ENCODE measurements around the gene CPNE5. TPM values are rescaled to one million over a fixed set of nuclear protein-coding genes. Genes with fewer than 3 reads are reported as not detected.
A peak's percentile ranks its signal among the peaks of the same experiment; 100 is the strongest.
"Not testable (repeated sequence)": the region's sequence is repeated elsewhere in the genome, so short reads cannot be mapped to it uniquely, and the experiment has no call there.

CPNE5 gene
- total RNA-seq, 1 experiment from 2014 or later = not detected

DNA sequence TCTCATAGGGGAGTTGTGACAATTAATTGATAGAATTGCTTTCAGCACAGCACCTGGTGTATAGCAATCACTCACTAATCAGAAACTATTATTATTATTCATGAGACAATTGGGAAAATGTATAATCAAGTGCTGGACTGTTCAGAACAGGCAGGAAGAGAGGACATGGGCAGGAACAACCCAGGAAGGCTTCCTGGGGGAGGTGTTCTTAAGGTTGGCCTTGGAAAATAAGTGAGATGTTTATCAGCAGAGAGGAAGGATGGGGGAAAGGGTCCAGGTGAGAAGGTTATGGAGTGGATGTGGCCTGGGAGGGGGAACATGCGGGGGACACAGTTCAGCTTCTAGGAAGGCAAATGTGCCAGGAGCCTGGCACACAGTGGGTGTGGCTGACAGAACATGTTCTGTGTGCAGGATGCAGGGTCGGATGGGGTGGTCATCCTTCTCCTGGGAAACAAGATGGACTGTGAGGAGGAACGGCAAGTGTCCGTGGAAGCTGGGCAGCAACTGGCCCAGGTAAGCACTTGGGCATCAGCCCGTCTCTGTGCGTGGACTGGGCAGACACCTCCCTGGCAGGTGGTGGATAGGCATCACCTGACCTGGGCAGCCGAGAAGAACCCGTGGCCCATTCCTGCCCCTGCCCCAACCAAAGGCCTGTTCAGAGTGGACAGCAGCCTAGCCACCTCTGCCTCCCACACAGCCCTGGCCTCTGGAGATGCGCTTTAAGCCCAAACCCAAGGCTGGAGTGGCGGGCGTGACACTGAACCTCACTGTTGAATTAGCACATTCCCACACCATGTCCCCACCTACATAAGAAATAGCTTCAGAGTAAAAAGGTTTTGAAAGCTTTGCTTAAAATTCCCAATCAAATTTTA is 110.7 kb downstream of the CPNE5 start:
- no peak for DNase-seq (ENCODE audit: low read depth)

GRCh38 chr6:36727505-36728021 is 111.7 kb downstream of the CPNE5 start:
- peak; percentile 73 for DNase-seq (ENCODE audit: low read depth)

DNA sequence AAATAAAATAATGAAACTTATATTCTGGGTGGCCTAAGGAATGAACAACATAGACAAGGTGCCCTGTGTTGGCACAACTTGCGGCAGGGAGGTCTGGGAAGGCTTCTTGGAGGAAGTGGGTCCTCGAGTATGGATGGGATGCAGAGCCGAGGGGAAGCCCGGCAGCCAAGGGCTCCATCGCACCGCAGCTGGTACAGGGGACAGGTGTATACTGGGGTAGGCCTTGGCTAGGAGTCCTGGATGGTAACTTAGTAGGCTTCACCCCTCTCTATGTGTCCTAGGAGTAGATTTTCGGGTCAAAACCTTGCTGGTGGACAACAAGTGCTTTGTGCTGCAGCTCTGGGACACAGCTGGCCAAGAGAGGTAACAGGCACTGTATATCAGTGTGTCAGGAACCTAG is 113.7 kb downstream of the CPNE5 start:
- DNase-seq (ENCODE audit: low read depth) = no peak

DNA sequence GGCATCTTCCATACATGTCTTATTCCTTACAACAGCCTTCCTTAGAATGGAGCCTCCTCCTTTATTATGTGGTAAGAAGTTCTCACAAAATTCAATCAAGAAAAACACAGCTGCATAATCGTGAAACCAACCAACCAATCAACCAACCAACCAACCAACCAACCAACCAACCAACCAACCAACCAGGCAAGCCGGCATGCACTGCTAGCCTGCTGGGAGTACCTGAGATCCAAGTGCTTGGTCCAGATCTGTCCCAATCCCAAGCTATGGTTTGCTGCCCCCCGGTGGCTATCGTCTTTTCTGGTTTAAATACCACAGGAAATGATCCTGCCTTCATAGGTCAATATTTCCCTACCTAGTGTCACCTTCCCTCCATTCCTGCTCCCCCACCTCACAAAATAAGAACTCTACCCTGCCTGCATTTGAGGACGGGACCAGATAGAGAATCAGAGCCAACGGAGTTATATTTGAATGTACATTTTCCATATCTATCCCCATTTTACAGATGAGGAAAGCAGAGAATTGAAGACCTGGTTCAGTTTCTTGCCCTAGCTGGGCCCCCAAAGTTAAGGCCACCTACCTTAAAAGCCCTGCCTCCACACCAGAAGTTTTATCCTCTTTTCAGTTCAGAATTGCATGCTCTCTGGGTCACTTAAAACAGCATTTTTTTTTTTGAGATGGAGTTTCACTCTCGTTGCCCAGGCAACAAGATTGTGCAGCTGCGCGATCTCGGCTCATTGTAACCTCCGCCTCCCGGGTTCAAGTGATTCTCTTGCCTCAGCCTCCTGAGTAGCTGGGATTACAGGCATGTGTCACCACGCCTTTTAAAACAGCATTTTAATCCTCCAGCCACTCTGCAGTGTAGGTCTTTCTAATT is 114.5 kb downstream of the CPNE5 start:
- peak; percentile 58 for DNase-seq (ENCODE audit: low read depth)

GRCh38 chr6:36723992-36724391 is 115.3 kb downstream of the CPNE5 start:
- not testable (repeated sequence) for DNase-seq (ENCODE audit: low read depth)

DNA sequence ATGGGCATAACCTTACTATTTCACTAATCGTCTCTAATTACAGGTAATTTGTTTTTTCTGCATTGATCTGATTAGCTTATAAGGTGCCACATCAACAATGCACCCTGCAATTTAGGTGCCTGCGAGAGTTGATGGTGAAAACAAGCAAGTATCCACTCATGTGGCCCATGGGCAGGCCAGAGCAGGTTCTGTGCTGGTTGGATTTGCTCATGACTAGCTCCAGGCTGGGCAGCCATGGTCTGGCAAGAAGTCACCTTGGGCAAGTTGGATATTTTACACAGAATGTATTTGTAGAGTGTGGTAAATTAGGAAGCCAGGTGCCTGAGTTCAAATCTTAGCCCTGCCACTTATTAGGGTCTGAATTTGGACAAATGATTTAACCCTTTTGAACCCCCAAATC is 116.4 kb downstream of the CPNE5 start:
- no peak for DNase-seq (ENCODE audit: low read depth)

DNA sequence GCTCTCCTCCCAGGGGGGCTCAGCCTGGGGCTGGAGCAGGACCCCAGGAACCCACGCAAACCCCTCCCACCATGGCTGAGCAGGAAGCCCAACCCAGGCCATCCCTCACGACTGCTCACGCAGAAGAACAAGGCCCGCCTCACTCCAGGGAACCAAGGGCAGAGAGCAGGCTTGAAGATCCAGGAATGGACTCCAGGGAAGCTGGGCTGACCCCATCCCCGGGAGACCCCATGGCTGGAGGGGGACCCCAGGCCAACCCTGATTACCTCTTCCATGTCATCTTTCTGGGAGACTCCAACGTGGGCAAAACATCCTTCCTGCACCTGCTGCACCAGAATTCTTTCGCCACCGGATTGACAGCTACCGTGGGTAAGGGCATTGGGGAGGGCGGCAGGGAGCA is 116.9 kb downstream of the CPNE5 start:
- DNase-seq (ENCODE audit: low read depth) = no peak

DNA sequence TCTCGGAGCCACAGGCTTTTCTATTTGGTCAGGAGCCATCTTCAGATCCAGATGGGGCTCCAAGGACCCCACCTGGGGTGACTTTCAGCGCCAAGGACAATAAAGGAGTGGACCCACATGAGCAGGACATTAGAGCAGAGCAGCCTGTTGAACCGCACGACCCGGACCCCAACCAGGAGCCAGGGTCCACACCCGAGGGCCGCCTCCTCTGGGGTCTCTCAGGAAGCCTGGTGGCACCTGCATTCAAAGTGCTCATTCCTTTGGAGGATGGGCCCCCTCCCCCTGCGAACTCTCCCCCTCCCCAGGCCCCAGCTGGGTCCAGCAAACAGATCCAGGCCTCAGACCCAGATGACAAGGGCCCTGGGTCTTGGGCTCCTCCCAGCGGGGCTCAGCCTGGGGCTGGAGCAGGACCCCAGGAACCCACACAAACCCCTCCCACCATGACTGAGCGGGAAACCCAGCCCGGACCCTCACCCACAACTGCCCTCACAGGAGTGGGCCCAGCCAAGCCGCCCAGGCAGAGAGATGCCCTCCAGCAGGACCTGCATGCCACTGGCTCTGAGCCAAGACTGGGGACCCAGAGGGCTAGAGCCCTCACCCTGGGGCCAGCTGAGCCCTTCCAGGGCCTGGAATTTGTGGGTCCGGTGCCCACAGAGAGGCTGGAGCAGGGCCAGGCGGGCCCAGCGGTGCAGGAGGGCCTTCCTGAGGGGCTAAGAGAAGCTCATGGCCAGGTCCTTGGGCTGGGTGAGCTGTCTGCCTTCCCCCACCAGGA is 117.7 kb downstream of the CPNE5 start:
- no peak for DNase-seq (ENCODE audit: low read depth)

GRCh38 chr6:36720251-36721141 is 118.7 kb downstream of the CPNE5 start:
- DNase-seq (ENCODE audit: low read depth) = no peak

DNA sequence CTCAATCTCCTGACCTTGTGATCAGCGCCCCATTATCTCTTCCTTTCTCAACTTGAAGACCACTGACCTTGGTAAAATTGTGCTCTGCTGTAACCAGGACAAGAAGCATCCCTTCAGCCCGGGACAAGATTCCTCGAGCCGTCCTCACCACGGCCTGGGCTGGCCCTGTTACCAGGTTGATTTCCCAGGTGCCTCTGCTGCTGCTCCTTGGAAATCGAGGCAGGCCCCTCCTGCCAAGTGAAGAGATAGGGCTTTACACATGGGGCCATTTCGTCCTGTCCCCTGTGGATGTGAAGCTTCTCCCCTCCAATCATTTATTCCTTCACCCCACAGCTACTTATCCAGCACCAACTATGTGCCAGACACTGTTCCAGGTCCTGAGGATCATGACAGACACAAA is 120.1 kb downstream of the CPNE5 start:
- DNase-seq (ENCODE audit: low read depth) = no peak

GRCh38 chr6:36718560-36718959 is 120.7 kb downstream of the CPNE5 start:
- no peak for DNase-seq (ENCODE audit: low read depth)

DNA sequence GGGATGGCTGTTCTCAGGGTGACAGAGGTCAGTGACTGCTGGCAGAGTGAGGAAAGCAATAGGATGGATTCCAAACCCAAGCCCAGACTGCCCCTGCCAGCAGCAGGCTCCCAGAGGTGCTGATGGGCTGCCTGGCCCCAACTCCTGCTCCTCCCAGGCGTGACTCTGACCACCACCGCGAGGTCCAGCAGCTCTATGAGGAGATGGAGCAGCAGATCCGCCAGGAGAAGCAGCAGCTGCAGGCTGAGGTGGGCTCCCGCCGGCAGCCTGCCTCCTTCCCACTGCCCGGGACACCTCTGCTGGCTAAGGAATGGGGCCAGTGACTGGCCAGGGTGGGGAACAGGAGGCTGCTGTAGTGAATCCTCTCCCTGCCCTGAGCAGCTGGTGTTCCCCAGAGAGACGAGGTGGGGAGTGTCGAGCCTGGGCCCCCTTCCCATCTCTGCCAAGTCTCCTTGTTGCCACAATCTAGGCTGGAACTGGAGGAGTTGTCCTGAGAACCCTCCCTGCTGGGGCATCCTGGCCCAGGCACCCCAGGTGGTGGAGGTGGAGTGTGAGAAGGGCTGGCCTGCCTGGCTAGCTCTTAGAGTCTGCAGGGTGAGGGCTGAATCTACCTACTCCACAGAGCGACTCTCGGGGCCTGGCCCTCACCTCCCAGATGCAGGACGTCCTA is 121.2 kb downstream of the CPNE5 start:
- no peak for DNase-seq (ENCODE audit: low read depth)

GRCh38 chr6:36717231-36717825 is 121.9 kb downstream of the CPNE5 start:
- DNase-seq (ENCODE audit: low read depth) = no peak

- no peak for DNase-seq (ENCODE audit: low read depth)
Measured at GRCh38 chr6:36716476-36717093, 122.7 kb downstream of the CPNE5 start.

- DNase-seq (ENCODE audit: low read depth) = no peak
Measured at GRCh38 chr6:36715469-36715868, 123.8 kb downstream of the CPNE5 start.

DNA sequence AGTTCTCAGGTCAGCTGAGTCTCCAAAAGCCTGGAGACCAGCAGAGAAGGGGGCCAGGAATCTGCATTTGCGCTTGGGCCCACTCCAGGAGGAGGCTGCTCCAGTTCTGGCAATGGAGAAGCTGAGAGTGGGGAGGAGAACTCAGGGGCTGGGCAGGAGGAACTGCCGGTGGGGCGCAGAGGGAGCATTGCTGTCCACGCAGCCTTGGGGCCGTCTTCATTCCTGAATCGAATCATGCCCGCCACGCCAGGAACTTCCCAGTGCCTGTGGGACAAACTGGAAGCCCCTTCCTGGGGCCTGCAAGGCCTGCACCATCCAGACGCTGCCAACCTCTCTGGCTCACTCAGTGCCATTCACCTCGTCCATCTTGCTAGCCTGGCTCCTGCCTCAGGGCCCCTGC is 124.7 kb downstream of the CPNE5 start:
- no peak for DNase-seq (ENCODE audit: low read depth)

DNA sequence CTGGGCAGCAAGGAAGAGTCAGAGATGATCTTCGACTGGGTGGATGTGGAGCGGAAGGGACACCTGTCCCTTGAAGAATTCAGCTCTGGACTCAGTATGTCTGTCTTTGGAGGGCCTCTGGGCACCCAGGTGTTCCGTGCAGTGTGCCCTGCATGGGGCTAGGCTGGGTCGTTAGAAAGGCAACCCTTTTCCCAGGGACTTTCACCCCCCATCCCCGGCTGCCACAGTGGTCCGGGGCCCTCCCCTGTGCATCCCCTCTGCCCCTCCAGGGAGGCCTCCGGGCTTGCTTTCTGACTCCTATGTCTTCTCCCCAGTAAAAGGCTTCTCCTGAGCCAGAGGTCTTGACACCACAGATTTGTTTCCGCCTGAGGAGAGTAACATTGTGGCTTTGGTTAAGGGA is 125.4 kb downstream of the CPNE5 start:
- DNase-seq (ENCODE audit: low read depth) = no peak

- no peak for DNase-seq (ENCODE audit: low read depth)
Measured at GRCh38 chr6:36712816-36713215, 126.4 kb downstream of the CPNE5 start.

DNA sequence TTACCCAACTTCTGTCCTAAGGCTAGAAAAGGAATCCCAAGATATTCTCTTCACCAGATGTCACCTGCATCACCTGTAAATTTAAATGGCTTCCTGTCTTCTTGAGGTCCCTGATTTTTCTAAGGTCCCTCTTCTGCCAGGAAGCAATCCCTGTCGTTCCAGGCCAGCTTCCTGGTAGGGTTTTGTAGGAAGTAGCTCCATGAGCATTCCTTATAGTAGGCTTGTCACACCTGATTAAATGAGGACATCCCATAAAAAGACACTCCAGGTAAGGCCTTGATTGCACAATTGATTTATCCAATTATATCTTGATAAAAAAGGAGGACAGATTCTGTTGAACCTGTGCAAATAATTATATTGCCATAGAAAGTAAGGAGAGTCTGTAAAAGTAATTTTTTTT is 132.9 kb downstream of the CPNE5 start:
- DNase-seq (ENCODE audit: low read depth) = no peak
